DOHH2 (cell line): ENCODE data around the gene CERCAM.

Source experiments
- H3F3A ChIP-seq: fragments of 200-600 bp; sonication (generic), shearing (Covaris generic); 2 replicates; pipeline ENCODE4 v1.6.0; 2016; ENCODE audit warnings: antibody characterized with exemption, mild to moderate bottlenecking; ENCODE audit not compliant: control insufficient read depth, insufficient read depth
- H3K27ac ChIP-seq: fragments of 200-600 bp; sonication (generic); 2 replicates; pipeline ENCODE4 v1.5.1; 2014; ENCODE audit warnings: low read depth, mild to moderate bottlenecking, low read length, moderate library complexity
- H3K27me3 ChIP-seq: fragments of 200-600 bp; sonication (generic); 2 replicates; pipeline ENCODE4 v1.6.1; 2014; ENCODE audit warnings: mild to moderate bottlenecking, low read length, mixed read lengths; ENCODE audit not compliant: control insufficient read depth
- H3K36me3 ChIP-seq: fragments of 200-600 bp; sonication (generic); 2 replicates; pipeline ENCODE4 v1.6.1; 2014; ENCODE audit warnings: mild to moderate bottlenecking, low read length, moderate library complexity, mixed read lengths; ENCODE audit not compliant: control insufficient read depth
- H3K4me1 ChIP-seq: fragments of 200-600 bp; sonication (generic); 2 replicates; pipeline ENCODE4 v1.6.1; 2014; ENCODE audit warnings: mild to moderate bottlenecking, low read length, mixed read lengths; ENCODE audit not compliant: control insufficient read depth
- H3K4me2 ChIP-seq: fragments of 200-600 bp; sonication (generic); 2 replicates; pipeline ENCODE4 v1.6.0; 2014; ENCODE audit warnings: mild to moderate bottlenecking, low read length, moderate library complexity
- H3K4me3 ChIP-seq: fragments of 200-600 bp; sonication (generic); 2 replicates; pipeline ENCODE4 v1.5.1; 2014; ENCODE audit warnings: mild to moderate bottlenecking, low read length, mixed read lengths
- H3K79me2 ChIP-seq: fragments of 200-600 bp; sonication (generic); 2 replicates; pipeline ENCODE4 v1.6.1; 2014; ENCODE audit warnings: mild to moderate bottlenecking, low read length, mixed read lengths; ENCODE audit not compliant: control insufficient read depth
- H3K9me2 ChIP-seq: fragments of 200-600 bp; sonication (generic); replicated peaks from 2 replicates; pipeline ENCODE4 v1.6.1; 2014; ENCODE audit warnings: mild to moderate bottlenecking, low read length, mixed read lengths; ENCODE audit not compliant: control insufficient read depth
- H3K9me3 ChIP-seq: fragments of 200-600 bp; sonication (generic); 2 replicates; pipeline ENCODE4 v1.6.1; 2014; ENCODE audit warnings: antibody characterized with exemption, low read length, mixed read lengths; ENCODE audit not compliant: control insufficient read depth, insufficient read depth
- H4K20me1 ChIP-seq: fragments of 200-600 bp; sonication (generic); 2 replicates; pipeline ENCODE4 v1.6.0; 2014; ENCODE audit warnings: low read depth, mild to moderate bottlenecking, antibody characterized with exemption, low read length, moderate library complexity; ENCODE audit not compliant: control insufficient read depth, insufficient read depth
- EZH2phosphoT487 ChIP-seq: fragments of 200-600 bp; sonication (generic); IDR thresholded peaks from 2 replicates; pipeline ENCODE4 v1.6.1; 2017; ENCODE audit warnings: borderline replicate concordance, mild to moderate bottlenecking, antibody characterized with exemption, low read length, moderate library complexity, mixed read lengths

Gene CERCAM

GRCh38 chr9:128486201-128486600 lies 65.5 kb downstream of the CERCAM start:
- no peak overlapping the region for H3K4me3 ChIP-seq
- no peaks in the 10 kb centered on the region for H3K27me3 ChIP-seq
- peaks cover 74% of the 10 kb centered on the region for H3K36me3 ChIP-seq
- H3F3A ChIP-seq = no peaks in the 10 kb centered on the region
- no peak overlapping the region for H3K27ac ChIP-seq
- no peak for TF ChIP-seq EZH2phosphoT487
- no peaks in the 10 kb centered on the region for H3K9me2 ChIP-seq
- H3K9me3 ChIP-seq = no peaks in the 10 kb centered on the region
- H3K4me2 ChIP-seq = no peak overlapping the region
- no peaks in the 10 kb centered on the region for H3K4me1 ChIP-seq
- no peaks in the 10 kb centered on the region for H3K79me2 ChIP-seq
- no peaks in the 10 kb centered on the region for H4K20me1 ChIP-seq
